Measurements from ENCODE around the gene POLR3H.

GRCh38 chr22:41551877-41552582, 7.8 kb upstream of the POLR3H start:
- TF ChIP-seq CTCF (IDR thresholded peaks at IDR 0.05; ENCODE audit: borderline replicate concordance, extremely low read depth, low read length, poor library complexity, severe bottlenecking) (no peak), EZH2 (IDR thresholded peaks at IDR 0.05; ENCODE audit: borderline replicate concordance, low read depth, low read length, severe bottlenecking) (no peak)

All from DND-41 (cell line).